Measurements from ENCODE around the gene NFYC. TPM values are rescaled to one million over a fixed set of nuclear protein-coding genes. Genes with fewer than 3 reads are reported as not detected.
A peak's percentile ranks its signal among the peaks of the same experiment; 100 is the strongest.

Gene NFYC
- total and polyA plus RNA-seq, 7 experiments from 2014 or later = 36.2 to 88.5 (median 63.4) TPM

DNA sequence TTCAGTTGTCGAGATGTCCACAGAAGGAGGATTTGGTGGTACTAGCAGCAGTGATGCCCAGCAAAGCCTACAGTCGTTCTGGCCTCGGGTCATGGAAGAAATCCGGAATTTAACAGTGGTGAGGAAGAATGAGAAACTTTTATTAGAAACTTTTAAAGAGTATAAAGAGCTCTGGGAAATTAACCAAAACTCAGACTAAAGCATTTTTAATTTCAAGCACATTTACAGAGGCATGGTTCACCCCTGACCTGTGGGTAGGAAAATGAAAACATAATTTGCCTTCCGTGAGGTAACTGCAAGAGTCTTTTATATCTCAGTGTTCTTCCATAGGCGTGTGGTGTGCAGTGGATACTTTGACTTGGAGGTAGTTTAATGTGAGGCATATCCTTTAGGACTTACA, 47.3 kb downstream of the NFYC start:
- peak overlapping the region in 2 of 9 donors; percentile 4 to 51 for H3K27ac Mint-ChIP-seq

GRCh38 chr1:40739455-40740008, 48.0 kb downstream of the NFYC start:
- H3K4me3 Mint-ChIP-seq = peak overlapping the region in 1 of 10 donors; percentile 19
- H3K27ac Mint-ChIP-seq = peak overlapping the region in 4 of 9 donors; percentile 2 to 26 (median 20)
- no peaks in the 10 kb centered on the region for H3K27me3 Mint-ChIP-seq
- peaks cover 18 to 75% (median 66%) of the 10 kb centered on the region in 7 donors for H3K4me1 Mint-ChIP-seq
- H3K9me3 ChIP-seq (ENCODE audit: control insufficient read depth in 2 of 3, low read length in 3 of 3) = no peaks in the 10 kb centered on the region
- no peak for ATAC-seq
- peaks cover 7 to 38% (median 9%) of the 10 kb centered on the region in 3 experiments for H3K36me3 ChIP-seq (ENCODE audit: control insufficient read depth in 2 of 3, insufficient read depth in 3 of 3, low read length in 3 of 3)
- ChIA-PET CTCF (no interaction called here), POLR2A (no interaction called here)
- DNase-seq = no peak
- H3K27me3 ChIP-seq (ENCODE audit: control insufficient read depth in 2 of 2, insufficient read depth in 2 of 2, low read length in 2 of 2) = no peaks in the 10 kb centered on the region
- H3K27ac ChIP-seq (ENCODE audit: low read depth, low read length) = no peak overlapping the region
- H3K4me1 ChIP-seq (ENCODE audit: control insufficient read depth in 2 of 2, insufficient read depth in 2 of 2, low read length in 2 of 2) = peaks cover 0 to 3% of the 10 kb centered on the region in 2 donors
- intact Hi-C loops (cut with micrococcal nuclease) = no loop called here
- H3K36me3 Mint-ChIP-seq = peaks cover 15 to 50% (median 34%) of the 10 kb centered on the region in 5 donors
- no peaks in the 10 kb centered on the region for H3K9me3 Mint-ChIP-seq
- no peak overlapping the region for H3K4me3 ChIP-seq (ENCODE audit: low read length)

More for the DNA sequence above, 47.3 kb downstream of the NFYC start:
- intact Hi-C loops (cut with micrococcal nuclease) = no loop called here
- Mint-ChIP-seq H3K4me3 (peak overlapping the region in 1 of 10 donors; percentile 15), H3K36me3 (peaks cover 15 to 47% (median 32%) of the 10 kb centered on the region in 5 donors), H3K27me3 (no peaks in the 10 kb centered on the region), H3K9me3 (no peaks in the 10 kb centered on the region), H3K4me1 (peaks cover 13 to 70% (median 63%) of the 10 kb centered on the region in 7 donors)
- peaks cover 7 to 38% (median 9%) of the 10 kb centered on the region in 3 experiments for H3K36me3 ChIP-seq (ENCODE audit: control insufficient read depth in 2 of 3, insufficient read depth in 3 of 3, low read length in 3 of 3)
- peaks cover 0 to 3% of the 10 kb centered on the region in 2 donors for H3K4me1 ChIP-seq (ENCODE audit: control insufficient read depth in 2 of 2, insufficient read depth in 2 of 2, low read length in 2 of 2)
- no peak overlapping the region for H3K27ac ChIP-seq (ENCODE audit: low read depth, low read length)
- ChIA-PET POLR2A (no interaction called here), CTCF (interaction anchor here (0.6 kb wide), 1 partner anchor 1099 kb away, joined by 3 read pairs; no protein-coding TSS in a partner anchor)
- ATAC-seq (no peak), DNase-seq (no peak)
- H3K9me3 ChIP-seq (ENCODE audit: control insufficient read depth in 2 of 3, low read length in 3 of 3) = no peaks in the 10 kb centered on the region
- no peaks in the 10 kb centered on the region for H3K27me3 ChIP-seq (ENCODE audit: control insufficient read depth in 2 of 2, insufficient read depth in 2 of 2, low read length in 2 of 2)
- H3K4me3 ChIP-seq (ENCODE audit: low read length) = no peak overlapping the region

DNA sequence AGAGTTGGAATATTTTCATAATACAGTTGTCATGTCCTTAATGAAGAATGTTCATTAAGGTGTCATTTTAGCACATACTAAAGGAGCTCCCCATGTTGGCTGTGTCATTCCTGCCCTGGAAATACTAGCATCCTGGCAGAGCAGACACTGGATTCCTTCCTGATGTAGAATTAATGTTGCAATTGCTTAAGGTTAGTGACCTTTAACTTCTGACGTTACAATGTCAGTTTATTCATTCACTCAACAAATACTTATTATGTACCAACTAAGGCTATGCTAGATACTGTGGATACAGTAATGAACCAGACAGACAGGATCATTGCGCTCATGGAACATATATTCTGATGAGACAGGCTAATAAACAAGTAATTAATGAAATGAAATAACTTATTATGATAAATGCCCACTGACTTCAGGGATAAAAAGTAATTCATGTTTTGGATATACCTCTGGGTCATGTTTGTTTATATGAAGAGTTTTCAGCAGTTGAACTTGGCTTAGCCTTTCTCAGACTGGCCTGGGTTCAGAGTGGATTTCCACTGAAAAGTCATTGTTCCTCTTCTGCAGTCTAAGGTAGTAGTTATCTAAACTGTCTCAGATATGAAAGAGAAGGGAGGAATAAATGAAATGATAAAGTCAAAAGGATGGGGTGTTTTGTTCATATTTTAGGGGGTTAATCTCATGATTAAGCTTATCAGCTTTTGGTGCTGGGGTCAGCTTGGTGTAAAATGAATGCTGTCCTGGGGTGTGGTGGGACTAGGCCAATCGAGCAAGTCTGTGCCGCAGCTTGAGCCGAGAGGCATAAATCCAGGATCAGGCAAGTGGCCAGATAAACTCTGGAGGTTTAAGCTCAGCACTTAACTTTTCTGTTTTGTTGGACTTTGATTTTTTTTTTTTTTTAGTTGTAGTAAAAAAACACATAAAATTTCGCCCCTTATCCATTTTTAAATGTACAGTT, 48.8 kb downstream of the NFYC start:
- no peaks in the 10 kb centered on the region for H3K9me3 Mint-ChIP-seq

DNA sequence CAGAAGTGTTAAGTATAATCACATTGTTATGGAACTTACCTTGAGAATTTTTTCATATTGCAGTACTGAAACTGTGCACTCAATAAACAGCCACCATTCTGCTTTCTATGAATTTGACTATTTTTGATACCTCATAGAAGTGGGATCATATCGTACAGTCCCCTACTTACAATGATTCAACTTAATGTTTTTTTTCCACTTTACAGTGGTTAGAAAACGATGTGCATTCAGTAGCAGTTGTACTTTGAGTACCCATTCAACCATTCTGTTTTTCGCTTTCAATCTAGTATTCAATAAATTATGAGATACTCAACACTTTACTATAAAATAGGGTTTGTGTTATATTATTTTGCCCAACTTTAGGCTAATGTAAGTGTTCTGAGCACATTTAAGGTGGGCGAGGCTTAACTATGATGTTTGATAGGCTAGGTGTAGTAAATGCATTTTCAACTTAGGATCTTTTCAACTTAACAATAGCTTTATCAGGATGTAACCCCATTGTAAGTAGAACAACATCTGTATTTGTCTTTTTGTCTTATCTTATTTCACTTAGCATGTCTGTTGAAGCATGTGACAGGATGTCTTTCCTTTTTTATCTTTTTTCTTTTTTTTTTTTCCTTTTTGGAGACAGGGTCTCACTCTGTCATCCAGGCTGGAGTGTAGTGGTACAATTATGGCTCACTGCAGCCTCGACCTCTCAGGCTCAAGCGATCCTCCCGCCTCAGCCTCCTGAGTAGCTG, 49.7 kb downstream of the NFYC start:
- intact Hi-C loops (cut with micrococcal nuclease) = no loop called here
- POLR2A ChIA-PET = interaction anchor here (0.6 to 2.2 kb wide), 2 partner anchors 8 to 49 kb away, joined by 6 to 7 read pairs; partner anchors contain the start of gene NFYC
- no peak for ATAC-seq

More for the DNA sequence above, 48.8 kb downstream of the NFYC start:
- intact Hi-C loops (cut with micrococcal nuclease) = no loop called here
- peak overlapping the region in 4 of 10 donors; percentile 21 to 23 (median 22) for H3K4me3 Mint-ChIP-seq
- Histone ChIP-seq H3K4me1 (ENCODE audit: control insufficient read depth in 2 of 2, insufficient read depth in 2 of 2, low read length in 2 of 2) (peaks cover 0 to 3% of the 10 kb centered on the region in 2 donors), H3K36me3 (ENCODE audit: control insufficient read depth in 2 of 3, insufficient read depth in 3 of 3, low read length in 3 of 3) (peaks cover 7 to 40% (median 9%) of the 10 kb centered on the region in 3 experiments), H3K4me3 (ENCODE audit: low read length) (no peak overlapping the region), H3K27me3 (ENCODE audit: control insufficient read depth in 2 of 2, insufficient read depth in 2 of 2, low read length in 2 of 2) (no peaks in the 10 kb centered on the region), H3K9me3 (ENCODE audit: control insufficient read depth in 2 of 3, low read length in 3 of 3) (no peaks in the 10 kb centered on the region), H3K27ac (ENCODE audit: low read depth, low read length) (no peak overlapping the region)
- H3K4me1 Mint-ChIP-seq = peaks cover 19 to 75% (median 67%) of the 10 kb centered on the region in 7 donors
- ChIA-PET CTCF (interaction anchor here (0.6 kb wide), 2 partner anchors 193 to 588 kb away, joined by 3 to 6 read pairs; no protein-coding TSS in a partner anchor), POLR2A (interaction anchor here (0.6 kb wide), 1 partner anchor 9 kb away, joined by 6 read pairs; no protein-coding TSS in a partner anchor)
- H3K27ac Mint-ChIP-seq = peak overlapping the region in 6 of 9 donors; percentile 2 to 84 (median 42)
- no peaks in the 10 kb centered on the region for H3K27me3 Mint-ChIP-seq
- peaks cover 15 to 52% (median 36%) of the 10 kb centered on the region in 5 donors for H3K36me3 Mint-ChIP-seq
- ATAC-seq (no peak), DNase-seq (no peak)

DNA sequence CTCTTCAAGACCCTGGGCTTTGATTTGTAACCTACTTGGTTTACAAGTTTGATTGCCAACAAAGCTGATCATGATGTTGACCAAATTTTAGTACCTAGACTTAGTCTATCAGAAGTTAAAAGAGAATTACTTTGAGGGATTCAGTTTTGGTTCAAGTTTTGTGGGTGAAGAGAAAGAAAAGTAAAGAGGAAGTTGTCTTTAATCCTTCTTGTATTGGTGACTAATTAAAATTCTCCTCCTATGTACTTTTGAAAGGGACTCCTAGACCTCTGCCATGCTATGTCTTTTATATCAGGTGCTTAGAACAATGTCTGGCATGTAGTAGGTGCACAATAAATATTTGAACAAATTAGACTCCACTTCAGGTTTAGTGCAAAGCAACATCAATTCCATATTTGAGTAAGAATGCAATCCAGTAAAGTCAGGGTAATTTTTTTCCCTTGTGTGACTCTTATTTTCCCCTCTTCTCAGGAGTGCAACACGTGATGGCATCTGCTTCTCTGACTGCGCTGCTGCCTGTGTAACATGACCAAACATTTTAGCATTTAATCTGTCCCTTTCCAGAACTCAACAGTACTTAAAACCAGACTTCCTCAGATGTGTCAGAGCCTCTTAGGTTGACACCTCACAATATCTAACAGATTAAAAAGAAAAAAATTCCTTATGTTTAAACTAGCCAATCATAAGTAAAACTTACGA, 51.0 kb downstream of the NFYC start:
- Mint-ChIP-seq H3K36me3 (peaks cover 22 to 68% (median 39%) of the 10 kb centered on the region in 5 donors), H3K4me1 (peaks cover 19 to 80% (median 64%) of the 10 kb centered on the region in 7 donors), H3K4me3 (peak overlapping the region in 2 of 10 donors; percentile 26 to 52), H3K27me3 (no peaks in the 10 kb centered on the region), H3K9me3 (no peaks in the 10 kb centered on the region), H3K27ac (peak overlapping the region in 6 of 9 donors; percentile 5 to 65 (median 41))
- POLR2A ChIA-PET = interaction anchor here (2.2 kb wide), 1 partner anchor 51 kb away, joined by 7 read pairs; the partner anchor contains the start of gene NFYC
- intact Hi-C loops (cut with micrococcal nuclease) = no loop called here
- Histone ChIP-seq H3K27ac (ENCODE audit: low read depth, low read length) (no peak overlapping the region), H3K4me3 (ENCODE audit: low read length) (no peak overlapping the region), H3K27me3 (ENCODE audit: control insufficient read depth in 2 of 2, insufficient read depth in 2 of 2, low read length in 2 of 2) (no peaks in the 10 kb centered on the region), H3K4me1 (ENCODE audit: control insufficient read depth in 2 of 2, insufficient read depth in 2 of 2, low read length in 2 of 2) (peaks cover 0 to 3% of the 10 kb centered on the region in 2 donors), H3K9me3 (ENCODE audit: control insufficient read depth in 2 of 3, low read length in 3 of 3) (no peaks in the 10 kb centered on the region), H3K36me3 (ENCODE audit: control insufficient read depth in 2 of 3, insufficient read depth in 3 of 3, low read length in 3 of 3) (peaks cover 7 to 45% (median 9%) of the 10 kb centered on the region in 3 experiments)
- CTCF ChIA-PET = no interaction called here
- DNase-seq (no peak), ATAC-seq (no peak)

More for the DNA sequence above, 49.7 kb downstream of the NFYC start:
- Histone ChIP-seq H3K9me3 (ENCODE audit: control insufficient read depth in 2 of 3, low read length in 3 of 3) (no peaks in the 10 kb centered on the region), H3K27ac (ENCODE audit: low read depth, low read length) (no peak overlapping the region), H3K4me3 (ENCODE audit: low read length) (no peak overlapping the region), H3K4me1 (ENCODE audit: control insufficient read depth in 2 of 2, insufficient read depth in 2 of 2, low read length in 2 of 2) (peaks cover 0 to 3% of the 10 kb centered on the region in 2 donors), H3K27me3 (ENCODE audit: control insufficient read depth in 2 of 2, insufficient read depth in 2 of 2, low read length in 2 of 2) (no peaks in the 10 kb centered on the region), H3K36me3 (ENCODE audit: control insufficient read depth in 2 of 3, insufficient read depth in 3 of 3, low read length in 3 of 3) (peaks cover 7 to 45% (median 9%) of the 10 kb centered on the region in 3 experiments)
- H3K4me1 Mint-ChIP-seq = peaks cover 19 to 77% (median 64%) of the 10 kb centered on the region in 7 donors
- H3K27ac Mint-ChIP-seq = peak overlapping the region in 4 of 9 donors; percentile 5 to 55 (median 28)
- H3K4me3 Mint-ChIP-seq = peak overlapping the region in 3 of 10 donors; percentile 21 to 23 (median 22)
- H3K27me3 Mint-ChIP-seq = no peaks in the 10 kb centered on the region
- DNase-seq = no peak
- no peaks in the 10 kb centered on the region for H3K9me3 Mint-ChIP-seq
- peaks cover 15 to 56% (median 36%) of the 10 kb centered on the region in 5 donors for H3K36me3 Mint-ChIP-seq
- CTCF ChIA-PET = interaction anchor here (0.6 kb wide), 2 partner anchors 192 to 589 kb away, joined by 3 to 6 read pairs; no protein-coding TSS in a partner anchor
